Measurements from ENCODE around the gene PORCN. TPM values are rescaled to one million over a fixed set of nuclear protein-coding genes. Genes with fewer than 3 reads are reported as not detected.

The PORCN gene
- total RNA-seq, 2 donors from 2014 or later: 3.6 to 5.3 TPM

DNA sequence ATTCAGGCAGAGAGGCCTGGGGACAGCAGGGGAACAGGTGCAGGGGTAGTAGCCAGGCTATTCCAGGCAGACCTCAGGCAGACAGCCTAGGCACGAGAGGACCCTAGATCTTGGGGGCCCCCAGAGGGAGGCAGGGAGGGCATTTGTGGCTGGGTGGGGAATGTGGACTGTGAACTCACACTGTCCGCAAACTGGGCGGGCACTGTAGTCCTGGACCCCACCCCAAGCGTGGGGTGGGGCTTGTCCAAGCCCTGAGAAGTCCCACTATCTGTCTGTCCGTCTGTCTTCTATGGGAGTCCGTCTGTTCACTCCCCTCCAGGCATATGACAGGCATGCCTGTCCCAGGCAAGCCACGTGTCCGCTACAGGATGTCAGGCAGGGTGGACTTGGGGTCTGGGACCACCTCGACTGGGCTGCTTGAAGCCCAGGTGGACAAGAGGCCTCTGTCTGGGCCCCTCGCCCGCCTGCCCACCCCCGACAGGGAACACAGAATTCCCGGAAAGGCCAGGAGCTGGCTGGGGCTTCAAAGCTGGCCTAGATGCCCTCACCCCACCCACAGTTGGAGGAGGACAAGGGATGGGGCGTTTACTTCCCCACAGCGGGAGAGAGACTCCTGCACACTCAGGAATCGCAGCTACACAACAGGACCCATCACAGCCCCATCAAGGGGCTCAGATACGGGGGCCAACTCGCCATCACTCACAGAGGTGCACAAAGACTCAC lies 38.5 kb upstream of the PORCN start, which contains the start of gene SLC38A5:
Gene SLC38A5 (minus strand): TSS at position 151 of the 723 bp plus-strand sequence. CDS start 2,336 bp downstream, outside the sequence.
- Histone ChIP-seq H3K4me3 (peak within 1 kb of the TSS; percentile 35), H3K27me3 (no peaks in the 10 kb centered on the region), H3K9me3 (no peaks in the 10 kb centered on the region), H3K36me3 (no peaks in the 10 kb centered on the region), H3K4me1 (no peaks in the 10 kb centered on the region), H3K9ac (ENCODE audit: low read depth in 2 of 2, low read length in 2 of 2) (peak within 1 kb of the TSS; percentile 56 to 66), H3K27ac (no peak within 1 kb of the TSS)
- intact Hi-C loops (cut with DNase I): no loop called here
- TF ChIP-seq, protein P1, sequence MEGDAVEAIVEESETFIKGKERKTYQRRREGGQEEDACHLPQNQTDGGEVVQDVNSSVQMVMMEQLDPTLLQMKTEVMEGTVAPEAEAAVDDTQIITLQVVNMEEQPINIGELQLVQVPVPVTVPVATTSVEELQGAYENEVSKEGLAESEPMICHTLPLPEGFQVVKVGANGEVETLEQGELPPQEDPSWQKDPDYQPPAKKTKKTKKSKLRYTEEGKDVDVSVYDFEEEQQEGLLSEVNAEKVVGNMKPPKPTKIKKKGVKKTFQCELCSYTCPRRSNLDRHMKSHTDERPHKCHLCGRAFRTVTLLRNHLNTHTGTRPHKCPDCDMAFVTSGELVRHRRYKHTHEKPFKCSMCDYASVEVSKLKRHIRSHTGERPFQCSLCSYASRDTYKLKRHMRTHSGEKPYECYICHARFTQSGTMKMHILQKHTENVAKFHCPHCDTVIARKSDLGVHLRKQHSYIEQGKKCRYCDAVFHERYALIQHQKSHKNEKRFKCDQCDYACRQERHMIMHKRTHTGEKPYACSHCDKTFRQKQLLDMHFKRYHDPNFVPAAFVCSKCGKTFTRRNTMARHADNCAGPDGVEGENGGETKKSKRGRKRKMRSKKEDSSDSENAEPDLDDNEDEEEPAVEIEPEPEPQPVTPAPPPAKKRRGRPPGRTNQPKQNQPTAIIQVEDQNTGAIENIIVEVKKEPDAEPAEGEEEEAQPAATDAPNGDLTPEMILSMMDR (IDR thresholded peaks at IDR 0.05): no peak
- DNase-seq: peak; percentile 45

DNA sequence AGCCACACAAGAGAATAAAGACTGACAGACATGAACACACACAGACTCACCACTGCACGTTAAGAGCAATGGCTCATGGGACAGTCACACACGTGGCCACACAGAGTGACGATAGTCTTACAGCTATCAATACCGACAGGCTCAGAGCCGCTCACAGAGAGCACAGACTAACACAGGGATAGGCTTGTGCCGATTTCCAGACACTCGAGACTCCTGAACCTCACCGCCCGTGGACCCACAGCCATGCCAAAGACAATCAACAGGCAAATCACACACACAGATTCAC lies 38.0 kb upstream of the PORCN start:
- Histone ChIP-seq H3K4me1 (no peaks in the 10 kb centered on the region), H3K27ac (no peak overlapping the region), H3K4me3 (no peak overlapping the region), H3K27me3 (no peaks in the 10 kb centered on the region), H3K9me3 (no peaks in the 10 kb centered on the region), H3K36me3 (no peaks in the 10 kb centered on the region), H3K9ac (ENCODE audit: low read depth in 2 of 2, low read length in 2 of 2) (no peak overlapping the region)
- no peak for DNase-seq
- intact Hi-C loops (cut with DNase I): no loop called here
- TF ChIP-seq, protein P1 (IDR thresholded peaks at IDR 0.05): no peak

DNA sequence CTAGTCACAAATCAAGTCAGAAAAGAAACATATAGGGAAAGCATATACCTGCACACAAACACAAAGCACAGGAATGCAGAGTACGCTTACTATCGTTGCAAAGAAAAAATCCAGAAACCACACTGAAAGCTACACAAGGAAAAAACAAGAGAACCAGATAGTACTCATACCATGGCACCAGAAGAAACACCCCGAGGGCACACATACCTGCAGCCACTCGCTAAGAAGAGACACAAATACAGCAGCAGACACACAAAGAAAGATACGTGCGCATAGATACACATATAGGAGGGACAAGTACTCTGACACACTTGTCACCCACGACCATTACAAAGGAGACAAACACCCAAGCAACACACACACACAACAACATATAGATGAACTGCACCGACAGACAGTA lies 37.3 kb upstream of the PORCN start:
- Histone ChIP-seq H3K27me3 (no peaks in the 10 kb centered on the region), H3K4me1 (no peaks in the 10 kb centered on the region), H3K9ac (ENCODE audit: low read depth in 2 of 2, low read length in 2 of 2) (no peak overlapping the region), H3K27ac (no peak overlapping the region), H3K9me3 (no peaks in the 10 kb centered on the region), H3K4me3 (no peak overlapping the region), H3K36me3 (no peaks in the 10 kb centered on the region)
- no peak for DNase-seq
- intact Hi-C loops (cut with DNase I): no loop called here
- TF ChIP-seq, protein P1 (IDR thresholded peaks at IDR 0.05): no peak

DNA sequence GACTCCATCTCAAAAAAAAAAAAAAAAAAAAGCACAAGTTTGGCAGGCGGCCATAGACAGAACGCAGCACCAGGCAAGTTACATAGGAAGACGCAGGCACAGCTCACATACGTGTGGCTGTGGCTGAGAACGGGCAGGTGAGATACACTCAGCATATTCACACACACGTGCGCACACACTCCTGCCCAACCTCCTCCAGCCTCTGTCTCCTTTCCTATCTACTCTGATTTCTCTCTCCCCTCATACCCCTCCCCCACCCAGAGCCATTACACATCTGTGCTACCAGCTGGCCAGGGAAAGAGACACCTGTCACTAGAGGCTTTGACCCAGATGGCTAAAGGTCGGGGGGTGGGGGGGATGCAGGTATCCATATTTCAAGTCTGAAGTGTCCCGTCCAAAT lies 36.6 kb upstream of the PORCN start:
- intact Hi-C loops (cut with DNase I): no loop called here
- Histone ChIP-seq H3K4me1 (no peaks in the 10 kb centered on the region), H3K9ac (ENCODE audit: low read depth in 2 of 2, low read length in 2 of 2) (no peak overlapping the region), H3K36me3 (no peaks in the 10 kb centered on the region), H3K4me3 (no peak overlapping the region), H3K9me3 (no peaks in the 10 kb centered on the region), H3K27ac (no peak overlapping the region), H3K27me3 (no peaks in the 10 kb centered on the region)
- DNase-seq: no peak
- TF ChIP-seq, protein P1 (IDR thresholded peaks at IDR 0.05): no peak

DNA sequence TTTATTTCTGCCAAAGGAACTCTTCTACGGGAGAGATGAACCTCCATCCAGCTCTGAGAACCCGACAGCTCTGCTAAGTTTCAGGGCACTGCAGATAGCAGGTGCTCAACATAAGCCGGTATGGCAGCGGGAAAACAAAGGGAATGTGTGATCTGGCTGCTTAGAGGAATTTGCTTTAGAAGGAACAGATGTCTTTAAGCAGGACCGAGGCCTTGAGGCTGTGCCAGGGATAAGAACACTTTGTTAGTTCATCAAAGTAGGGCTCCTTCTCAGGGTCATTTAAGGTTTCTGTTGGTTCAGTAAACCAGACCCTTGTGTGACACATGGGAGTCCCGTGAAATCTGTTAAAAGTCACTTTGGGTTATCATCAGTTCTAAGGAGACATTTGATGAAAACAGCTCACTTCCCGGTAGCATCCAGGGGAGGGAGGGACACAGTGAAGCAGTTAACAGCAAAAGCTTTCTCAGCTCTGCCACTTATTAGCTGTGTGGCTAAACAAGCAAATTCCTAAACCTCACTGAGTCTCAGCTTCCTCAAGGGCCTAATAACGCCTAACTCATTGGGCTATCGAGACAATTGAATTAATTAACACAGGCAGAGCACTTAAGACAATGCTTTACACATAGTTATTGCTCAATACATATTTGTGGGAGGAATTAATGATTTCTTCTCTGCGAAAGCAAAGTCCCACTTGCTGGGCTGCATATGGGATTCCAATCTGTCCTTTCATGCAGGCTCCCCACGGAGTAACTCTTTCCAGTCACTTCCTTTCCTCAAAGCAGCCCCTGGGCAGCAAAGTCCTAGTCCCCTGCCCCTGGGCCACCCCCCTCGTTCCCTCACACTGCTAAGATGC lies 35.7 kb upstream of the PORCN start:
- intact Hi-C loops (cut with DNase I): no loop called here
- no peaks in the 10 kb centered on the region for H3K27me3 ChIP-seq
- H3K27ac ChIP-seq: no peak overlapping the region
- no peak overlapping the region for H3K4me3 ChIP-seq
- DNase-seq: no peak
- no peaks in the 10 kb centered on the region for H3K4me1 ChIP-seq
- H3K36me3 ChIP-seq: no peaks in the 10 kb centered on the region
- no peaks in the 10 kb centered on the region for H3K9me3 ChIP-seq
- TF ChIP-seq, protein P1 (IDR thresholded peaks at IDR 0.05): no peak
- H3K9ac ChIP-seq (ENCODE audit: low read depth in 2 of 2, low read length in 2 of 2): no peak overlapping the region
